HG03064 (cell line): Measurements from ENCODE around the gene TDO2.
A peak's percentile ranks its signal among the peaks of the same experiment; 100 is the strongest.

Experiments
- ATAC-seq: cut with Tn5 transposase; IDR thresholded peaks from one replicate; pipeline ENCODE4 v1.9.1; 2021; ENCODE audit warnings: low read depth; ENCODE audit not compliant: unreplicated experiment

The TDO2 gene

GRCh38 chr4:155952501-155952901 is 49.0 kb downstream of the TDO2 start:
- no peak for ATAC-seq

GRCh38 chr4:155953151-155954117 is 49.9 kb downstream of the TDO2 start, which contains the start of gene CTSO:
Gene CTSO, minus strand, starts transcription at chr4:155953866. Its CDS starts 19 bp downstream, at chr4:155953847.
- peak; percentile 95 for ATAC-seq

- ATAC-seq: no peak
These were observed 50.7 kb downstream of the TDO2 start for GRCh38 chr4:155954118-155954685.

- ATAC-seq: no peak
These were observed 51.4 kb downstream of the TDO2 start for GRCh38 chr4:155954939-155955338.

GRCh38 chr4:155956461-155956860 is 53.0 kb downstream of the TDO2 start:
- no peak for ATAC-seq

GRCh38 chr4:155959417-155959816 is 55.9 kb downstream of the TDO2 start:
- ATAC-seq: no peak

- ATAC-seq: no peak
These were observed 57.0 kb downstream of the TDO2 start for GRCh38 chr4:155960522-155960921.

- ATAC-seq: no peak
These were observed 58.1 kb downstream of the TDO2 start for GRCh38 chr4:155961575-155961974.

GRCh38 chr4:155962767-155963166 is 59.3 kb downstream of the TDO2 start:
- no peak for ATAC-seq

- no peak for ATAC-seq
These were observed 60.8 kb downstream of the TDO2 start for GRCh38 chr4:155964016-155964891.

GRCh38 chr4:155966171-155966570 is 62.7 kb downstream of the TDO2 start:
- no peak for ATAC-seq

- ATAC-seq: no peak
These were observed 63.4 kb downstream of the TDO2 start for GRCh38 chr4:155966731-155967395.
